Gastroesophageal sphincter (tissue), 4 donors: ENCODE measurements around the gene LRRC10. TPM values are rescaled to one million over a fixed set of nuclear protein-coding genes. Genes with fewer than 3 reads are reported as not detected.

ENCODE experiments used
- ATAC-seq: fragments of 150-250 bp; one replicate; pipeline ENCODE4 v1.9.1; 2016; ENCODE audit warnings: mild to moderate bottlenecking, moderate library complexity
- H3K27ac ChIP-seq, 4 donors: fragments of 200-600 bp; sonication (generic) in 3 of 4; 1 replicate in 3 of 4; 2 replicates in 1 of 4; pipeline ENCODE4 v1.5.1; 2016 to 2019
- H3K27me3 ChIP-seq: fragments of 200-600 bp; sonication (generic); one replicate; pipeline ENCODE4 v1.5.1; 2019
- H3K36me3 ChIP-seq, 2 donors: fragments of 200-600 bp; sonication (generic); one replicate each; pipeline ENCODE4 v1.5.1; 2019; ENCODE audit warnings: control low read depth in 1 of 2
- H3K4me1 ChIP-seq, 3 donors: fragments of 200-600 bp; sonication (generic); 1 replicate in 2 of 3; 2 replicates in 1 of 3; pipeline ENCODE4 v1.5.1; 2016 to 2019; ENCODE audit warnings: control low read depth in 2 of 3
- H3K4me3 ChIP-seq, 2 donors: fragments of 200-600 bp; sonication (generic); one replicate each; pipeline ENCODE4 v1.5.1; 2019; ENCODE audit warnings: mild to moderate bottlenecking in 1 of 2, moderate library complexity in 1 of 2
- H3K9me3 ChIP-seq, 3 donors: fragments of 200-600 bp; sonication (generic); one replicate each; pipeline ENCODE4 v1.5.1; 2017 to 2019; ENCODE audit warnings: control low read depth in 2 of 3
- CTCF ChIP-seq, 4 experiments: fragments of 200-600 bp in 2 of 4; fragments of 450-650 bp in 2 of 4; sonication (generic) in 1 of 4; IDR thresholded peaks; one replicate each; pipeline ENCODE4 v1.5.1; 2017 to 2019; ENCODE audit warnings: antibody characterized with exemption in 4 of 4, mild to moderate bottlenecking in 2 of 4, moderate library complexity in 2 of 4
- EP300 ChIP-seq: sonication (generic); formaldehyde crosslinking; IDR thresholded peaks from one replicate; pipeline ENCODE4 v1.6.1; 2017; ENCODE audit warnings: antibody characterized with exemption, mild to moderate bottlenecking
- POLR2A ChIP-seq, 2 donors: fragments of 450-650 bp; IDR thresholded peaks; one replicate each; pipeline ENCODE4 v1.6.1; 2017; ENCODE audit warnings: antibody characterized with exemption in 2 of 2, mild to moderate bottlenecking in 2 of 2, moderate library complexity in 1 of 2
- POLR2AphosphoS5 ChIP-seq: sonication (generic); formaldehyde crosslinking; IDR thresholded peaks from one replicate; pipeline ENCODE4 v1.6.1; 2017; ENCODE audit warnings: antibody characterized with exemption
- WGBS, 2 donors: methylation state at CpG; one replicate each; pipeline ENCODE4 v1.1.5; 2018; ENCODE audit warnings: low coverage in 1 of 2; 5-methylcytosine and 5-hydroxymethylcytosine counted together
- total RNA-seq, 4 donors: library from RNA; depleted of rRNA; stranded (reverse); fragments of >200 nt; gene quantifications; one replicate each; pipeline ENCODE4 v1.1.0, GENCODE V29; 2016

The LRRC10 gene
- total RNA-seq, 4 donors from 2014 or later: not detected

DNA sequence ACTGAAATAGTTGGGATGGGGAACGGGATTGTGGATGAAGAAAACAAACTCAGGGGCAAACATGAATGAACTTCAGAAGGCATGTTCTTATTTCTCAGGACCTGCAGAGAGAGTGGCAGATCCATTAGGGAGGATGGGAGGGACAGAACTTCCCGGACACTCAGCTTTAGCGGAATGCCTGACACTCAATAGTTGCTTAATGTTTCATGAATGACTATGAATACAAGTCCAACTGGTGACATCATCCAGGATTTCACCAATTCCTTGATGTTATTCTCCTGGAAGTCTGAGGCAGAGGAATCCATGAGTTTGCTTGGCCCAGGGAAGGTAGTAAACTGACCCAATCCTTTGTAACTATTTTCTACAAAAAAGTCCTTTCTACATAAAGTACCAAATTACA lies 37.8 kb upstream of the LRRC10 start:
- TF ChIP-seq POLR2A (IDR thresholded peaks at IDR 0.05): no peak
- no peak for TF ChIP-seq POLR2AphosphoS5
- TF ChIP-seq CTCF (IDR thresholded peaks at IDR 0.05): no peak
- no peak for TF ChIP-seq EP300
- H3K9me3 ChIP-seq: no peaks in the 10 kb centered on the region
- no peaks in the 10 kb centered on the region for H3K36me3 ChIP-seq
- no peak overlapping the region for H3K4me3 ChIP-seq
- 73 to 93% methylated on average over 3 of the region's 3 CpGs for WGBS, 2 donors
- peak; percentile 48 for ATAC-seq
- H3K27me3 ChIP-seq: no peaks in the 10 kb centered on the region
- no peaks in the 10 kb centered on the region for H3K4me1 ChIP-seq
- no peak overlapping the region for H3K27ac ChIP-seq

- no peak overlapping the region for H3K27ac ChIP-seq
- no peak overlapping the region for H3K4me3 ChIP-seq
- H3K27me3 ChIP-seq: no peaks in the 10 kb centered on the region
- H3K36me3 ChIP-seq: no peaks in the 10 kb centered on the region
- H3K9me3 ChIP-seq: no peaks in the 10 kb centered on the region
- TF ChIP-seq POLR2AphosphoS5 (no peak), POLR2A (IDR thresholded peaks at IDR 0.05) (no peak), EP300 (no peak), CTCF (IDR thresholded peaks at IDR 0.05) (no peak)
- ATAC-seq: no peak
- H3K4me1 ChIP-seq: no peaks in the 10 kb centered on the region
- WGBS, 2 donors: 54 to 80% methylated on average over 2 to 3 of the region's 4 CpGs
Observed at GRCh38 chr12:69647178-69647577, 36.5 kb upstream of the LRRC10 start.

GRCh38 chr12:69645031-69645430 lies 34.3 kb upstream of the LRRC10 start:
- H3K27ac ChIP-seq: no peak overlapping the region
- no peaks in the 10 kb centered on the region for H3K27me3 ChIP-seq
- no peak for ATAC-seq
- 70 to 83% methylated on average over 1 to 2 of the region's 2 CpGs for WGBS, 2 donors
- H3K9me3 ChIP-seq: no peaks in the 10 kb centered on the region
- no peak overlapping the region for H3K4me3 ChIP-seq
- TF ChIP-seq EP300: no peak
- no peak for TF ChIP-seq POLR2A (IDR thresholded peaks at IDR 0.05)
- TF ChIP-seq CTCF (IDR thresholded peaks at IDR 0.05): no peak
- no peak for TF ChIP-seq POLR2AphosphoS5
- H3K36me3 ChIP-seq: no peaks in the 10 kb centered on the region
- no peaks in the 10 kb centered on the region for H3K4me1 ChIP-seq

GRCh38 chr12:69644511-69644910 lies 33.8 kb upstream of the LRRC10 start:
- no peak for ATAC-seq
- no peaks in the 10 kb centered on the region for H3K9me3 ChIP-seq
- H3K4me1 ChIP-seq: no peaks in the 10 kb centered on the region
- H3K27ac ChIP-seq: no peak overlapping the region
- no peak overlapping the region for H3K4me3 ChIP-seq
- H3K27me3 ChIP-seq: no peaks in the 10 kb centered on the region
- no peaks in the 10 kb centered on the region for H3K36me3 ChIP-seq
- TF ChIP-seq POLR2A (IDR thresholded peaks at IDR 0.05) (no peak), POLR2AphosphoS5 (no peak), EP300 (no peak), CTCF (IDR thresholded peaks at IDR 0.05) (no peak)

DNA sequence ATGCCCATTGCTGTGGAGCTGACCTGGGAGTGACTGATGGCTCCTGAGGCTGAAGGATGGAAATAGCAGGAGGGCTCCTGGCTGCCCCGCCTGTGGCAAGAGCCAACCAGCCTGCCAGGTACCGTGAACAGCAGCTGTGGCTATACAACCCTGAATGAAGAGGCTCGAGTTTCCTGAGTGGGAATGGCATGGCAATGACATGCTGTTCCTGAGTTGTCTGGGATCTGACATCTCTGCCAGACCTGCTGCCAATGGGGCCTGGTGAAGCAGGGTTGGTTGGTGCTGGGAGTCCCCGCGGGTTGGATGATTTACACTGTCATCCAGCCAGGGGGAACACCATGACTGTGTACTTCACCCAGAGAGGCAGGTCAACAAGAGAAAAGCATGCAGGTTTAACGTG lies 31.8 kb upstream of the LRRC10 start:
- H3K27ac ChIP-seq: no peak overlapping the region
- no peaks in the 10 kb centered on the region for H3K27me3 ChIP-seq
- H3K36me3 ChIP-seq: no peaks in the 10 kb centered on the region
- no peaks in the 10 kb centered on the region for H3K9me3 ChIP-seq
- ATAC-seq: no peak
- 40 to 66% methylated on average over 1 to 3 of the region's 6 CpGs for WGBS, 2 donors
- H3K4me3 ChIP-seq: no peak overlapping the region
- no peaks in the 10 kb centered on the region for H3K4me1 ChIP-seq
- TF ChIP-seq POLR2A (IDR thresholded peaks at IDR 0.05): no peak
- no peak for TF ChIP-seq EP300
- no peak for TF ChIP-seq CTCF (IDR thresholded peaks at IDR 0.05)
- no peak for TF ChIP-seq POLR2AphosphoS5
